ENCODE results near the gene CHD2.

- no peak for TF ChIP-seq POLR2A (IDR thresholded peaks at IDR 0.05)
- TF ChIP-seq CTCF (IDR thresholded peaks at IDR 0.05): no peak
Measured at GRCh38 chr15:92955706-92956105, 55.6 kb downstream of the CHD2 start.
